DND-41 (cell line): ENCODE measurements around the gene PAAF1.

Source experiments
- CTCF ChIP-seq: IDR thresholded peaks from 2 replicates; pipeline ENCODE4 v1.5.1; 2012; ENCODE audit warnings: borderline replicate concordance, low read length, moderate library complexity, mild to moderate bottlenecking; ENCODE audit not compliant: poor library complexity, severe bottlenecking; ENCODE audit errors: extremely low read depth
- EZH2 ChIP-seq: IDR thresholded peaks from 3 replicates; pipeline ENCODE4 v1.6.1; 2012; ENCODE audit warnings: borderline replicate concordance, low read depth, mild to moderate bottlenecking, moderate library complexity, low read length, inconsistent platforms; ENCODE audit not compliant: severe bottlenecking

- TF ChIP-seq CTCF (peak; percentile 52), EZH2 (no peak)
Measured at GRCh38 chr11:73931039-73931645, 54.3 kb downstream of the PAAF1 start.
